GOT3 (cell line): ENCODE results near the gene RFPL1.
"Not testable (repeated sequence)": the region's sequence is repeated elsewhere in the genome, so short reads cannot be mapped to it uniquely, and the experiment has no call there.

Experiments used
- DNase-seq: peaks from one replicate; lab custom pipeline; 2025; ENCODE audit warnings: mixed read lengths; lab: John Stamatoyannopoulos, UW

The RFPL1 gene

DNA sequence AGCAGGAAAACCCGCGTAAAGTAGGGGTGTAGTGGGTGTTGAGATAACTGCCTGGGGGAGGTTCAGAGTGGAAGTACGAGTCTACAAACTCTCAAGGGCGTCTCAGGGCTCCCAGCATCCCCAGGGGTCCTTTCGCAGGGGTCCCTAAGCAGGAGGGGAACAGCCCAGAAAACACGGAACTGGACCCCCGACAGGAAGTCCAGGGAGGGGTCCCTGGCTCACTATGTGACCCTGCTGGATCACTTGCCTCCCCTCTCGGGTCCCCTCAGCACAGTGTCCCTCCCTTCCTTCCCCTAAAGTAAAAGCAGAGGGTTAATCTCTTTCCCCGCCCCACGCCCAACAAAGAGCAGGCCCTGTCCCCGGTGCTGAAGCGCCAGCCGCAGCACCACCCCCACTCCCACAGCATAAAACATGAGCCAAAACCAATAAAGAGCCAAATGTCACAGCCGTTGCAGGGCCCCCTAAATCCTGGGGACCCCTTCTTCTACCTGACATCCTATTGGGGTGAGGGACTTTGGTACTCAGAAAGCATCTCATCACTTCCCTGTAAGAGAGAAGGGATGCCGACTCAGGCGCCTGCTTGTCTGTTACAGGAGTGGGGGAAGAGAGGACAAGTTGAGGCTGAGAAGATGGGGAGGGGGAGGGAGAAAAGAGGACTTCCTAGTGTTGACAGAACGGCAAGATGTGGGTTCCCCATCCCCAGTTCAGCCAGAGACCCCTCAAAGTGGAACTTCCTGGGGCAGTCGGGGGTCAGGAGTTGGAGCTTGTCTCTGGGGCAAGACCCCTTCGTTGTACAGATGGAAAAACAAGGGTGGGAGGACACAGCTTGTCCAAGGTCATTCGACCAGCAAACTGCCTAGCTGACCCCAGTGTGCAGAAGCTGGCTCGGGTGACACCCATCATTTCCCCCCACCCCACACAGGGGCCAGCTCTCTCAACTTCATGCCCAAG lies 40.2 kb downstream of the RFPL1 start:
- no peak for DNase-seq

DNA sequence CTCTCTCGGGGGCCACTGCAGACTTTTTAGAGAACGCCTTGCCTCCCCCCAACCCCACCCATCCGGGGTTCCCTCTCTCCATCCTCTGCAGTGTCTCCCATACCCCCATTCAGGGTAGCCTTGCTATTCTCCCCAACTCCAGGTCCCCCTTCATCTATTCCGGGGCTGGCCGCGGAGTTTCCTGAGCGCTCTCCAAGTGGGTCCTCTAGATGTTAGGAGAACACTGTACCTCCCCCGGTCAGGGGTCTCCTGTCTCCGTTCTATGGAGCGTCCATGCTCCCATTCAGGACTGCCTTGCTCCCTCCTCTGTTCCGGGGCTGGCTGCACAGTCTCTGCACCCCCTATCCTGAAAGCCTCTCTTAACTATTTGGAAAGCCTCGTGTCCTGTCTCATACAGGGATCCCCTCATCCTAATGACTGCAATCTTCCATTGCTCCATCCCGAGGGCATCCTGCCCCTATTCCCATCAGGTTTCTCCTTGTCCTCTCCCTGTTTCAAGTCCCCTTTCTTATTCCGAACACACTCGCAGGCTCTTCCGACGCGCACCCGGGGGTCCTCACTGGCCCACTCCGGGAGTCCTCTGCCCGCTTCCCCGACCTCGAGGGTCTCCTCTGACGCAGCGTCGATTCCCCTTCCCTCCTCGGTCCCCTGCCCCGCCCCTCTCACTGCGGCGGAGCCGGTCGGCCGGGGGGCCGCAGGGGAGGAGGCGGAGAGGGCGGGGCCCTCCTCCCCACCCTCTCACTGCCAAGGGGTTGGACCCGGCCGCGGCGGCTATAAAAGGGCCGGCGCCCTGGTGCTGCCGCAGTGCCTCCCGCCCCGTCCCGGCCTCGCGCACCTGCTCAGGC lies 41.3 kb downstream of the RFPL1 start, which contains the start of gene NEFH:
TSS of gene NEFH (plus strand) at position 802 of the 845 bp plus-strand sequence. CDS start 45 bp downstream, outside the sequence.
- DNase-seq: no peak

DNA sequence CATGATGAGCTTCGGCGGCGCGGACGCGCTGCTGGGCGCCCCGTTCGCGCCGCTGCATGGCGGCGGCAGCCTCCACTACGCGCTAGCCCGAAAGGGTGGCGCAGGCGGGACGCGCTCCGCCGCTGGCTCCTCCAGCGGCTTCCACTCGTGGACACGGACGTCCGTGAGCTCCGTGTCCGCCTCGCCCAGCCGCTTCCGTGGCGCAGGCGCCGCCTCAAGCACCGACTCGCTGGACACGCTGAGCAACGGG lies 41.8 kb downstream of the RFPL1 start:
- DNase-seq: no peak

DNA sequence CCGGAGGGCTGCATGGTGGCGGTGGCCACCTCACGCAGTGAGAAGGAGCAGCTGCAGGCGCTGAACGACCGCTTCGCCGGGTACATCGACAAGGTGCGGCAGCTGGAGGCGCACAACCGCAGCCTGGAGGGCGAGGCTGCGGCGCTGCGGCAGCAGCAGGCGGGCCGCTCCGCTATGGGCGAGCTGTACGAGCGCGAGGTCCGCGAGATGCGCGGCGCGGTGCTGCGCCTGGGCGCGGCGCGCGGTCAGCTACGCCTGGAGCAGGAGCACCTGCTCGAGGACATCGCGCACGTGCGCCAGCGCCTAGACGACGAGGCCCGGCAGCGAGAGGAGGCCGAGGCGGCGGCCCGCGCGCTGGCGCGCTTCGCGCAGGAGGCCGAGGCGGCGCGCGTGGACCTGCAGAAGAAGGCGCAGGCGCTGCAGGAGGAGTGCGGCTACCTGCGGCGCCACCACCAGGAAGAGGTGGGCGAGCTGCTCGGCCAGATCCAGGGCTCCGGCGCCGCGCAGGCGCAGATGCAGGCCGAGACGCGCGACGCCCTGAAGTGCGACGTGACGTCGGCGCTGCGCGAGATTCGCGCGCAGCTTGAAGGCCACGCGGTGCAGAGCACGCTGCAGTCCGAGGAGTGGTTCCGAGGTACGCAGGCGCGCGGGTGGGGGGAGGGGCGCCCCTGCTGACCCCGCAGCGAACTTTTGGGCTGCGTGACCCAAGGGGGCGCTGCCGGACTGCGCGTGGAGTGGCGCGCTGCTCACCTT lies 42.3 kb downstream of the RFPL1 start:
- no peak for DNase-seq

DNA sequence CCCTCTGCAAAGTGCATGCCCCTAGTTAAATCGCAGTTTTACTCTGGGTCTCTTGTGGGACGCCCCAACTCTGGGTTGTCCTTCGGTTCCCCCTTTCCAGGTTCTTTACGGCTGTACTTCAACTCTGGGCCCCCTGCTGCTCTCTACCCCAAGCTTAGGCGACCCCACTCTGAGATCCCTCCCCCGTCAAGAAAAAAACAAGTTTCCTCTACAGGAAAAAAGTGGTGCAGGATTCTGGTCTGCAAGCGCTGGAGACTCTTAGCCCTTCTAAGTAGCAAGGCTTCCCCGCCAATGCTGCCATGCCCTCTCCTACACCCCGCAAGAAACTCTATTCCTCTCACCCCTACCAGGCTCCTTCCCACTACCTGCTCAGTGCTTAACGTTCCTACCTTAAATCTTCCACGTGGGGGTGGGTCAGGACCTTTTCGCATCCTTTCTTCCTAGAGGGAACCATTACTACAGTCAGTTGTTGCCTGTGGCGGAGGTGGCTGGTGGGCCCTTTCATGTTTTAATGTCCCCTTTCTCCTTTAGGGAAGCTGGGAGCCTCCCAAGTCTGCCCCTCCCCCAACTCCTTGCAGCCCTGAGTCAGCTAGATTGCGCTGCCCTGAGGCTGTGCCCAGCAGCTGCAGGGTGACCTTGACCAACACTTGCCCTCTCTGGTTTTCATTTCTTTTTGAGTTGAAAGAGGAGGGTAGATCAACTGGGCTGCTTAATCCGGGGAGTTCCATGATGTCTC lies 43.0 kb downstream of the RFPL1 start:
- DNase-seq: no peak

DNA sequence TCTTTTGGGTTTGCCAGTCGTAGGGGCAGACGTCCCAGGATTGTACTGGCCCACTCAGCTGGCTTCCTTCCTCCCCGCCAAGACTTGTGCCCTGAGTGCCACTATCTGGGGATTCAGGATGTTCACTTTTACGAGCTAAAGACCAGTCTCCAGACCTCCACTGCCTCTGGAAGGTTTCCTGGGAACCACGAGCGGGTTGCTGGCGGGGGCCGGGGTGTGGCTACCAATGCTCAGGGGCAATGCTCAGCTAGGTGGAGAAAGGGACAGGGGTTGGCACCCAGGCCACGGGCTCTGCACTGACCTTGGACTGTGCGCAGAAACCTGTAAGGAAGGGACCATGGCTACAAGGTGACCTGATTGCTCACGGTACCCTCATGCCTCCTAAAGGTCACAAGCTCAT lies 43.9 kb downstream of the RFPL1 start:
- DNase-seq: no peak

DNA sequence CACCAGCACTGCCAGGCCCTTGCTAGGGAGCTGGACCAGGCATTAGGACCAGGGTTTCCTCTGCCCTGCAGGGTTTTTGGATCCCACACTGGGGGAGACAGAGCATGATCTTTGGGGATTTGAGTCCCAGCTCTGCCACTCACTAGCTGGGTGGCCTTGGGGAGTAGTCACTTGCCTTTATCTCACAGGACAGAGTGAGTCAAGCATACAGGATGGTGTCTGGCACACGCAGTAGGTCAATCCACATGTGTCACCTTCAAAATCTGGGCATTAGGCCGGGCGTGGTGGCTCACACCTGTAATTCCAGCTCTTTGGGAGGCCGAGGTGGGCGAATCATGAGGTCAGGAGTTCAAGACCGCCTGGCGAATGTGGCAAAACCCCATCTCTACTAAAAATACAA lies 44.3 kb downstream of the RFPL1 start:
- DNase-seq: no peak

DNA sequence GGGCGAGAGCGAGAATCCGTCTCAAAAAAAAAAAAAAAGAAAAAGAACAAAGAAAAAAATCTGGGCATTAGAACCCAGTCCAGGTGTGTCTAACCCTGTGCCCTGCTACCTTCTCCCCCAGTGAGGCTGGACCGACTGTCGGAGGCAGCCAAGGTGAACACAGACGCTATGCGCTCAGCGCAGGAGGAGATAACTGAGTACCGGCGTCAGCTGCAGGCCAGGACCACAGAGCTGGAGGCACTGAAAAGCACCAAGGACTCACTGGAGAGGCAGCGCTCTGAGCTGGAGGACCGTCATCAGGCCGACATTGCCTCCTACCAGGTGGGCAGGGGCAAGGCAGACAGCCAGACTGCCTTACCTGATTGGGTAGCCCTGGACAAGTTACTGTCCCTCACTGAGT lies 44.9 kb downstream of the RFPL1 start:
- no peak for DNase-seq

DNA sequence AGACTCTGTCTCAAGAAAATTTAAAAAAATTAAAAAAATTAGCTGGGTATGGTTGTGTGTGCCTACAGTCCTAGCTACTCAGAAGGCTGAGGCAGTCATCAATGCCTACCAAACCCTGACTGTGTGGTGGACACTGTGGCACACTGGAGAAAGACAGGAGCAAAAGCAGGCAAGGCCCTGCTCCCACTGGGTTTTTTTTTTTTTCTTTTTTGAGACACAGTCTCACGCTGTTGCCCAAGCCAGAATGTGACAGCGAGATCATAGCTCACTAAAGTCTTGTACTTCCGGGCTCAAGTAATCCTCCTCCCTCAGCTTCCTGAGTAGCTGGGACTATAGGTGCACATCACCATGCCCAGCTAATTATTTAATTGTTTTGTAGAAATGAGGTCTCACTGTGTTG lies 46.3 kb downstream of the RFPL1 start:
- DNase-seq: no peak

DNA sequence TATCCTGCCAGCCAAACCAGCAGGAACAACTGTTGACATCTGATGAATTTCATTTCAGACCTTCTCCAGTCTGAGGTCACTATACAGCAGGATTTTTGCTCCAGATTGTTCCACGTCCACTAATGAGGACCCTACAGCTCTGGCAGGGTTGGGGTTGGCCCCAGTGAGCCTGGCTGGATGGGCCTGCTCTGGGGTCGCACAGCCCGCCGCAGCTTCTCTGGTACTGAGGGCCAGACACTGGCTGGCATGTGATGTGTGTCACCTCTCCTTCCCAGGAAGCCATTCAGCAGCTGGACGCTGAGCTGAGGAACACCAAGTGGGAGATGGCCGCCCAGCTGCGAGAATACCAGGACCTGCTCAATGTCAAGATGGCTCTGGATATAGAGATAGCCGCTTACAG lies 47.1 kb downstream of the RFPL1 start:
- DNase-seq: no peak

DNA sequence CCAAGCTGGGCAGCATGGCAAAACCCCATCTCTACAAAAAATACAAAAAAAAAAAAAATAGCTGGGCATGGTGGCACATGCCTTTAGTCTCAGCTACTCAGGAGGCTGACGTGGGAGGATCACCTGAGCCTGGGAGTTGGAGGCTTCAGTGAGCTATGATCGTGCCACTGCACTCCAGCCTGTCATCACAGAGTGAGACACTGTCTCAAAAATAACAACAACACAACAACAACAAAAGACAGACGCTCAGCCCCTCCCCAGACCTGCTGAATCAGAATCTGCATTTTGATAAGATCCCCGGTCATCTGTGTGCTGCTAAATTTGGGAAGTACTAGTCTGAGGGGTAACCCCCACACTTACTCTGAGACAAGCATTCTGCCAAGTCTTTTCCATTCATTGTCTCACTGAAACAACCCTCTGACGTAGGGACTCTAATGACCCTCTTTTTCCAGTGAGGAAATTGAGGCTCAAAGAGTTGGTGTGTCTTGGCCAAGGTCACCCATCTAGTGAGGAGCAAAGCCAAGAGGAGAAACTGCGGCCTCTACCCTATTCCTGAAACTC lies 49.1 kb downstream of the RFPL1 start:
- DNase-seq: no peak

DNA sequence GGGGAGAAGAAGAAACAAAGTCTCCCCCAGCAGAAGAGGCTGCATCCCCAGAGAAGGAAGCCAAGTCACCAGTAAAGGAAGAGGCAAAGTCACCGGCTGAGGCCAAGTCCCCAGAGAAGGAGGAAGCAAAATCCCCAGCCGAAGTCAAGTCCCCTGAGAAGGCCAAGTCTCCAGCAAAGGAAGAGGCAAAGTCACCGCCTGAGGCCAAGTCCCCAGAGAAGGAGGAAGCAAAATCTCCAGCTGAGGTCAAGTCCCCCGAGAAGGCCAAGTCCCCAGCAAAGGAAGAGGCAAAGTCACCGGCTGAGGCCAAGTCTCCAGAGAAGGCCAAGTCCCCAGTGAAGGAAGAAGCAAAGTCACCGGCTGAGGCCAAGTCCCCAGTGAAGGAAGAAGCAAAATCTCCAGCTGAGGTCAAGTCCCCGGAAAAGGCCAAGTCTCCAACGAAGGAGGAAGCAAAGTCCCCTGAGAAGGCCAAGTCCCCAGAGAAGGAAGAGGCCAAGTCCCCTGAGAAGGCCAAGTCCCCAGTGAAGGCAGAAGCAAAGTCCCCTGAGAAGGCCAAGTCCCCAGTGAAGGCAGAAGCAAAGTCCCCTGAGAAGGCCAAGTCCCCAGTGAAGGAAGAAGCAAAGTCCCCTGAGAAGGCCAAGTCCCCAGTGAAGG lies 50.9 kb downstream of the RFPL1 start:
- DNase-seq: not testable (repeated sequence)

DNA sequence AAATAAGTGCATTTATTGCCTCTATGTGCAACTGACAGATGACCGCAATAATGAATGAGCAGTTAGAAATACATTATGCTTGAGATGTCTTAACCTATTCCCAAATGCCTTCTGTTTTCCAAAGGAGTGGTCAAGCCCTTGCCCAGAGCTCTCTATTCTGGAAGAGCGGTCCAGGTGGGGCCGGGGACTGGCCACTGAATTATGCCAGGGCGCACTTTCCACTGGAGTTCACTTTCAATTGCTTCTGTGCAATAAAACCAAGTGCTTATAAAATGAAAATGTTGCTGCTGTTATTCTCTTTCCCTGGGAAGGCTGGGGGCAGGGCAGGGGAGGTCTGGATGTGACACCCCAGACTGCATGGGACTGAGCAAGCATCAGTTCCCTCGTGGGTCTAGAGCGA lies 52.6 kb downstream of the RFPL1 start:
- no peak for DNase-seq
